ENCODE measurements around the gene TRIP6. TPM values are rescaled to one million over a fixed set of nuclear protein-coding genes. Genes with fewer than 3 reads are reported as not detected.

The TRIP6 gene
- total and polyA plus RNA-seq, 2 experiments from 2014 or later, result 50.2 to 60.1 TPM

- DNase-seq (ENCODE audit: low read depth in 1 of 2, low spot score in 1 of 2), result no peak
- Histone ChIP-seq H3K4me1 (ENCODE audit: low read depth) (peaks cover 5% of the 10 kb centered on the region), H3K36me3 (peaks cover 21% of the 10 kb centered on the region), H3K9me3 (ENCODE audit: low read depth) (no peaks in the 10 kb centered on the region), H3K4me3 (peak overlapping the region; percentile 66), H3K27ac (peak overlapping the region; percentile 91), H3K27me3 (no peaks in the 10 kb centered on the region)
- no peak for TF ChIP-seq CTCF (IDR thresholded peaks at IDR 0.05; ENCODE audit: low read depth, low read length)
These were observed 7.1 kb downstream of the TRIP6 start for GRCh38 chr7:100874300-100874576.

- Histone ChIP-seq H3K9me3 (ENCODE audit: low read depth) (no peaks in the 10 kb centered on the region), H3K36me3 (peaks cover 22% of the 10 kb centered on the region), H3K4me3 (peak within 1 kb of the TSS; percentile 66), H3K27me3 (no peaks in the 10 kb centered on the region), H3K27ac (peak within 1 kb of the TSS; percentile 91), H3K4me1 (ENCODE audit: low read depth) (peaks cover 5% of the 10 kb centered on the region)
- DNase-seq (ENCODE audit: low read depth in 1 of 2, low spot score in 1 of 2), result peak; percentile 99 to 100
- TF ChIP-seq CTCF (IDR thresholded peaks at IDR 0.05; ENCODE audit: low read depth, low read length), result no peak
These were observed 7.6 kb downstream of the TRIP6 start, which contains the start of gene SRRT for GRCh38 chr7:100874577-100875355. Gene SRRT (plus strand): TSS chr7:100875103. CDS start chr7:100875591, 488 bp downstream.

GRCh38 chr7:100875356-100875751 lies 8.2 kb downstream of the TRIP6 start:
- Histone ChIP-seq H3K4me1 (ENCODE audit: low read depth) (peaks cover 5% of the 10 kb centered on the region), H3K27ac (peak overlapping the region; percentile 90), H3K36me3 (peaks cover 22% of the 10 kb centered on the region), H3K4me3 (peak overlapping the region; percentile 66), H3K9me3 (ENCODE audit: low read depth) (no peaks in the 10 kb centered on the region), H3K27me3 (no peaks in the 10 kb centered on the region)
- DNase-seq (ENCODE audit: low read depth in 1 of 2, low spot score in 1 of 2), result no peak
- TF ChIP-seq CTCF (IDR thresholded peaks at IDR 0.05; ENCODE audit: low read depth, low read length), result no peak

GRCh38 chr7:100878013-100878412 lies 10.8 kb downstream of the TRIP6 start:
- H3K4me1 ChIP-seq (ENCODE audit: low read depth), result peaks cover 5% of the 10 kb centered on the region
- no peak overlapping the region for H3K4me3 ChIP-seq
- H3K9me3 ChIP-seq (ENCODE audit: low read depth), result no peaks in the 10 kb centered on the region
- no peaks in the 10 kb centered on the region for H3K27me3 ChIP-seq
- no peak overlapping the region for H3K27ac ChIP-seq
- DNase-seq (ENCODE audit: low read depth in 1 of 2, low spot score in 1 of 2), result no peak
- no peak for TF ChIP-seq CTCF (IDR thresholded peaks at IDR 0.05; ENCODE audit: low read depth, low read length)
- H3K36me3 ChIP-seq, result peaks cover 31% of the 10 kb centered on the region

- no peak for TF ChIP-seq CTCF (IDR thresholded peaks at IDR 0.05; ENCODE audit: low read depth, low read length)
- Histone ChIP-seq H3K9me3 (ENCODE audit: low read depth) (no peaks in the 10 kb centered on the region), H3K36me3 (peaks cover 35% of the 10 kb centered on the region)
These were observed 11.5 kb downstream of the TRIP6 start for GRCh38 chr7:100878685-100879084.

More at GRCh38 chr7:100878685-100879084, 11.5 kb downstream of the TRIP6 start:
- DNase-seq (ENCODE audit: low read depth in 1 of 2, low spot score in 1 of 2), result no peak
- Histone ChIP-seq H3K4me3 (no peak overlapping the region), H3K27me3 (no peaks in the 10 kb centered on the region), H3K27ac (peak overlapping the region; percentile 1), H3K4me1 (ENCODE audit: low read depth) (peaks cover 7% of the 10 kb centered on the region)

Data from cardiac muscle cell (in vitro differentiated cells and primary cell).